ENCODE data around the gene DMBT1. TPM values are rescaled to one million over a fixed set of nuclear protein-coding genes. Genes with fewer than 3 reads are reported as not detected.

DMBT1 gene
- total RNA-seq, 4 donors from 2014 or later = 0.10 to 0.13 TPM; not detected in 2

- peak; percentile 87 to 92 for DNase-seq
- no peak for TF ChIP-seq POLR2A (IDR thresholded peaks at IDR 0.05)
- peak; percentile 60 to 94 (median 88) for TF ChIP-seq CTCF (IDR thresholded peaks at IDR 0.05)
- Histone ChIP-seq H3K27ac (no peak overlapping the region), H3K27me3 (no peaks in the 10 kb centered on the region), H3K4me3 (replicated peaks in 1 of 3) (no peak overlapping the region), H3K36me3 (no peaks in the 10 kb centered on the region), H3K9me3 (no peaks in the 10 kb centered on the region), H3K4me1 (peaks cover 5 to 7% of the 10 kb centered on the region in 2 donors)
- WGBS, 2 donors = 8 to 10% methylated on average over 12 to 13 of the region's 13 CpGs
- intact Hi-C loops (cut with DNase I) = loop anchor here (2.0 to 10.0 kb wide), 3 partner anchors 41 to 268 kb away; no protein-coding TSS in a partner anchor
Measured at GRCh38 chr10:122565766-122566206, 5.2 kb downstream of the DMBT1 start.

- intact Hi-C loops (cut with DNase I) = loop anchor here (2.0 to 10.0 kb wide), 3 partner anchors 42 to 269 kb away; no protein-coding TSS in a partner anchor
- TF ChIP-seq POLR2A (IDR thresholded peaks at IDR 0.05) = no peak
- no peak for TF ChIP-seq CTCF (IDR thresholded peaks at IDR 0.05)
Measured at GRCh38 chr10:122566632-122567031, 6.1 kb downstream of the DMBT1 start.

DNA sequence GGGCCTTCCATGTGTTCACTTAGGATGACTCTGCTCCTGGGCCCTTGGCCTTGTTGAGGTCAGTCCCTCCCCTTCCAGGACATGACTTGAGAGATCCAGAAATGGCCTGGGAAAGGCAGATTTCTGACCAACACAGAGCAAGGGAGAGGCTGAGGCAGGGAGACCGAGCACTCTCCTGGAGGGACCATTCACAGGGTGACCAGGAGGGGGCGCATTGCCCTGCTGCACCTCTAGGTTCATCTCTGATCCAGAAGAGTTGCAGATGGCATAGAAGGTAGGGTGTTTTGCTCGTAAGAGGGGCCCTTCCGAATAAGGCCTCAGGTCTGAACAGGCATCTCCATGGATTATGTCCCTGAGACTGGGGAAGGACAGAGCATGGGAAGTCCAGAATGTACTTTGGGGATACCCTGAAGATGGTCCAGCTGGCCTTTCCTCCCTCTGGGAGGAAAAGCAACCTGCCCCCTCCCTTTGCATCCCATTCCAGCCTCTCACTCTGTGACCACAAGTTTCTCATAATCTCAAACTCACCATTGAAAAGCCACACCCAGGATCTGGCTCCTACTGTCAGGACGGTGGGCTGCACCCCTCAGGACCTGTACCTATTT is 6.6 kb downstream of the DMBT1 start:
- intact Hi-C loops (cut with DNase I) = loop anchor here (2.0 to 10.0 kb wide), 3 partner anchors 42 to 270 kb away; no protein-coding TSS in a partner anchor
- DNase-seq = no peak
- no peak overlapping the region for H3K27ac ChIP-seq
- no peaks in the 10 kb centered on the region for H3K4me1 ChIP-seq
- H3K4me3 ChIP-seq (replicated peaks in 1 of 3) = no peak overlapping the region
- WGBS, 2 donors = 63 to 79% methylated on average over 5 of the region's 5 CpGs
- H3K27me3 ChIP-seq = no peaks in the 10 kb centered on the region
- H3K36me3 ChIP-seq = no peaks in the 10 kb centered on the region
- no peaks in the 10 kb centered on the region for H3K9me3 ChIP-seq
- no peak for TF ChIP-seq POLR2A (IDR thresholded peaks at IDR 0.05)
- peak in 3 of 6 experiments; percentile 12 to 45 (median 18) for TF ChIP-seq CTCF (IDR thresholded peaks at IDR 0.05)

More at GRCh38 chr10:122566632-122567031, 6.1 kb downstream of the DMBT1 start:
- Histone ChIP-seq H3K4me3 (replicated peaks in 1 of 3) (no peak overlapping the region), H3K27me3 (no peaks in the 10 kb centered on the region), H3K4me1 (no peaks in the 10 kb centered on the region), H3K36me3 (no peaks in the 10 kb centered on the region), H3K27ac (no peak overlapping the region), H3K9me3 (no peaks in the 10 kb centered on the region)
- 93 to 96% methylated on average over 1 of the region's 1 CpG for WGBS, 2 donors
- DNase-seq = no peak

DNA sequence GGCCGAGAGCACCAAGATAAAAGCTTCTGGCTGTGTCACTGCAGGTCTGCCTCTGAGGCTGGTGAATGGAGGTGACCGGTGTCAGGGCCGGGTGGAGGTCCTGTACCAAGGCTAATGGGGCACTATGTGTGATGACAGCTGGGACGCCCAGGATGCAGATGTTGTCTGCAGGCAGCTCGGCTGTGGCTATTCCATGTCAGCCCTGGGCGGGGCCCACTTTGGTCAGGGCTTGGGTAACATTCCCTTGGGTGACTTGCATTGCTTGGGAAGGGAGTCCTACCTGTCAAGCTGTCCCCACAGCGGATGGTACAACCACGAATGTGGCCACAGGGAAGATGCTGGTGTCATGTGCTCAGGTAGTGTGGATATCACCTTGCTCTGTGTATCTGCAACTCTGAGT is 8.0 kb downstream of the DMBT1 start:
- 87 to 90% methylated on average over 8 of the region's 8 CpGs for WGBS, 2 donors
- TF ChIP-seq POLR2A (IDR thresholded peaks at IDR 0.05) (no peak), CTCF (IDR thresholded peaks at IDR 0.05) (no peak)
- H3K27ac ChIP-seq = no peak overlapping the region
- H3K9me3 ChIP-seq = no peaks in the 10 kb centered on the region
- H3K4me3 ChIP-seq (replicated peaks in 1 of 3) = no peak overlapping the region
- H3K36me3 ChIP-seq = no peaks in the 10 kb centered on the region
- no peaks in the 10 kb centered on the region for H3K4me1 ChIP-seq
- no peaks in the 10 kb centered on the region for H3K27me3 ChIP-seq
- no peak for DNase-seq
- intact Hi-C loops (cut with DNase I) = loop anchor here (5.0 to 10.0 kb wide), 2 partner anchors 224 to 271 kb away; no protein-coding TSS in a partner anchor

DNA sequence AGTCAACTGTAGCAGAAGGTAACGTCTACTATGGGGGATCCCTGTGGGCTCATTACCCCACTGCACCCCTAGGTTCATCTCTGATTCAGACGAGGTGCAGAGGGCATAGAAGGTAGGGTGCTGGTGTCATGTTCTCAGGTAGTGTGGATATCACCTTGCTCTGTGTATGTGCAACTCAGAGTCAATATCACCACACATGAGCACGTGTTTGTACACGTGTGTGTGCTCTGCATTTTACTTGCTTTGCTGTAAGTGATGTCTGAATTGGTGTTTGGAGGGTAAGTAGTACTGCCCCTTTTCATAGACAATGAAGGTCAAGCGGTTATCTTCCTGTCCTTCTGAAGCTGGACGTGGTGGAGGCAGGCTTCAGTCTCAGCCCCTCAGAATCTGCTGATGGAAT is 10.4 kb downstream of the DMBT1 start:
- intact Hi-C loops (cut with DNase I) = no loop called here
- H3K4me1 ChIP-seq = no peaks in the 10 kb centered on the region
- no peak overlapping the region for H3K27ac ChIP-seq
- no peak for DNase-seq
- no peak for TF ChIP-seq POLR2A (IDR thresholded peaks at IDR 0.05)
- TF ChIP-seq CTCF (IDR thresholded peaks at IDR 0.05) = no peak
- no peaks in the 10 kb centered on the region for H3K36me3 ChIP-seq
- H3K27me3 ChIP-seq = no peaks in the 10 kb centered on the region
- H3K4me3 ChIP-seq (replicated peaks in 1 of 3) = no peak overlapping the region
- WGBS, 2 donors = 77 to 79% methylated on average over 6 of the region's 6 CpGs
- H3K9me3 ChIP-seq = no peaks in the 10 kb centered on the region
